A549 (cell line): ENCODE results near the gene PEPD. TPM values are rescaled to one million over a fixed set of nuclear protein-coding genes. Genes with fewer than 3 reads are reported as not detected.

Source experiments
- ATAC-seq, 2 experiments: fragments of 200-7000 bp in 1 of 2; fragments of >200 bp in 1 of 2; cut with Nextera tagmentation in 1 of 2; cut with Tn5 transposase in 1 of 2; 3 replicates each; pipeline versions ENCODE4 v1.8.0 to v1.9.1; 2018 to 2020; ENCODE audit warnings: mild to moderate bottlenecking in 1 of 2, moderate library complexity in 1 of 2
- CTCF ChIA-PET: fragments of 300-600 bp; sonication (Branson Sonifier 250); formaldehyde crosslinking; extraction: SDS; loops from one replicate; lab custom pipeline; 2021; ENCODE audit warnings: antibody characterized with exemption, inconsistent platforms; lab: Yijun Ruan, JAX
- POLR2A ChIA-PET: fragments of 350-600 bp; formaldehyde crosslinking; extraction: SDS; loops from one replicate; lab custom pipeline; 2021; ENCODE audit warnings: antibody characterized with exemption, inconsistent platforms; lab: Yijun Ruan, JAX
- DNase-seq, 2 experiments: peaks; one replicate each; pipeline versions ENCODE4 v3.0.0 to v3.0.0-alpha.2; 2011 to 2016; ENCODE audit warnings: low read depth in 1 of 2, low spot score in 1 of 2
- FAIRE-seq: peaks from 2 replicates; lab custom pipeline; 2011; peaks lifted over from hg19 to GRCh38; lab: Jason Lieb, UNC
- H3K27ac ChIP-seq, 2 experiments: fragments of >200 bp; sonication (Bioruptor Twin); formaldehyde crosslinking; 3 replicates each; pipeline ENCODE4 v1.5.1; 2016 to 2017
- H3K4me1 ChIP-seq: fragments of >200 bp; sonication (Bioruptor Twin); formaldehyde crosslinking; 3 replicates; pipeline ENCODE4 v1.6.1; 2016
- H3K4me2 ChIP-seq: fragments of >200 bp; sonication (Bioruptor Twin); formaldehyde crosslinking; 3 replicates; pipeline ENCODE4 v1.6.1; 2016
- H3K4me3 ChIP-seq: fragments of >200 bp; sonication (Bioruptor Twin); formaldehyde crosslinking; 3 replicates; pipeline ENCODE4 v1.5.1; 2016
- H3K9me3 ChIP-seq: fragments of >200 bp; sonication (Bioruptor Twin); formaldehyde crosslinking; 3 replicates; pipeline ENCODE4 v1.6.1; 2016
- BHLHE40 ChIP-seq: IDR thresholded peaks from 2 replicates; pipeline ENCODE4 v1.6.1; 2012; ENCODE audit warnings: low read depth, low read length, inconsistent platforms
- EP300 ChIP-seq, 2 experiments: fragments of >200 bp; sonication (Bioruptor Twin); formaldehyde crosslinking; IDR thresholded peaks; 2 replicates in 1 of 2; 3 replicates in 1 of 2; pipeline ENCODE4 v1.6.1; 2016 to 2017
- ESRRA ChIP-seq: fragments of 150-350 bp; IDR thresholded peaks from 2 replicates; pipeline ENCODE4 v1.6.1; 2014; ENCODE audit warnings: mild to moderate bottlenecking, low read length, borderline replicate concordance
- FOSB ChIP-seq: fragments of 250-450 bp; sonication (Bioruptor Pico); IDR thresholded peaks from 2 replicates; pipeline ENCODE4 v1.5.0; 2020; ENCODE audit warnings: mild to moderate bottlenecking, moderate library complexity
- FOXS1 ChIP-seq: fragments of 250-450 bp; sonication (Bioruptor Pico); IDR thresholded peaks from 2 replicates; pipeline ENCODE4 v1.5.0; 2020; ENCODE audit warnings: mild to moderate bottlenecking, moderate library complexity
- MAZ ChIP-seq: fragments of 150-350 bp; IDR thresholded peaks from 2 replicates; pipeline ENCODE4 v1.6.1; 2014; ENCODE audit warnings: antibody characterized with exemption, low read depth, low read length, borderline replicate concordance
- MYC ChIP-seq: IDR thresholded peaks from 2 replicates; pipeline ENCODE4 v1.6.1; 2012; ENCODE audit warnings: mild to moderate bottlenecking, inconsistent platforms, low read length, improper control_type of control experiment, borderline replicate concordance
- POLR2A ChIP-seq: IDR thresholded peaks from 2 replicates; pipeline ENCODE4 v1.6.1; 2012; ENCODE audit warnings: mild to moderate bottlenecking, low read length
- RARB ChIP-seq: fragments of 250-450 bp; sonication (Bioruptor Pico); IDR thresholded peaks from 2 replicates; pipeline ENCODE4 v1.8.0; 2021; ENCODE audit warnings: mild to moderate bottlenecking, moderate library complexity
- REST ChIP-seq: fragments of 200-600 bp; sonication (generic); IDR thresholded peaks from 2 replicates; pipeline ENCODE4 v1.6.1; 2016; ENCODE audit warnings: antibody characterized with exemption, mild to moderate bottlenecking, moderate library complexity
- ZC3H11A ChIP-seq: fragments of 450-650 bp; IDR thresholded peaks from 2 replicates; pipeline ENCODE4 v1.6.1; 2014; ENCODE audit warnings: antibody characterized with exemption, mild to moderate bottlenecking
- ZSCAN20 ChIP-seq: fragments of 250-450 bp; sonication (Bioruptor Pico); IDR thresholded peaks from 2 replicates; pipeline ENCODE4 v1.8.0; 2022; ENCODE audit warnings: mild to moderate bottlenecking, moderate library complexity
- WGBS: methylation state at CpG from one replicate; pipeline ENCODE4 v1.1.6; 2017; ENCODE audit errors: missing lambda C conversion rate; 5-methylcytosine and 5-hydroxymethylcytosine counted together
- polyA plus RNA-seq, 4 experiments: library from polyadenylated mRNA; depleted of rRNA in 3 of 4; stranded (reverse); fragments of >200 nt; fragmentation: RNase III in 1 of 4; extraction: RNeasy Plus Mini Kit Qiagen cat#74134 plus additional on column Dnase treatment in 1 of 4; gene quantifications; 2 replicates in 3 of 4; 3 replicates in 1 of 4; pipeline ENCODE4 v1.2.3, GENCODE V29; 2011 to 2017
- TF ChIP-seq, protein P1 (sequence below): IDR thresholded peaks from 2 replicates; pipeline ENCODE4 v1.6.1; 2012; ENCODE audit warnings: low read depth, borderline replicate concordance
- TF ChIP-seq, protein P2 (sequence below): fragments of 450-650 bp; IDR thresholded peaks from 2 replicates; pipeline ENCODE4 v1.6.1; 2014; ENCODE audit warnings: antibody characterized with exemption
- TF ChIP-seq, protein P3 (sequence below): fragments of >200 bp; sonication (Bioruptor Twin); formaldehyde crosslinking; IDR thresholded peaks from 2 replicates; pipeline ENCODE4 v1.6.1; 2016
- TF ChIP-seq, protein P4 (sequence below): fragments of 250-450 bp; sonication (Bioruptor Pico); IDR thresholded peaks from 2 replicates; pipeline ENCODE4 v1.5.0; 2020; ENCODE audit warnings: low read depth, mild to moderate bottlenecking, moderate library complexity

The PEPD gene
- polyA plus RNA-seq, 2 of the 4 experiments (the other 2 are of a cell fraction): 85.5 to 100 TPM

- POLR2A ChIA-PET: interaction anchor here (0.6 kb wide), 1 partner anchor 627 kb away, joined by 4 read pairs; no protein-coding TSS in a partner anchor
- H3K4me2 ChIP-seq: no peak overlapping the region
- no peak for ATAC-seq
- H3K4me1 ChIP-seq: no peaks in the 10 kb centered on the region
- H3K27ac ChIP-seq: no peak overlapping the region
- DNase-seq: no peak
- TF ChIP-seq MAZ: no peak
- TF ChIP-seq, protein P1, sequence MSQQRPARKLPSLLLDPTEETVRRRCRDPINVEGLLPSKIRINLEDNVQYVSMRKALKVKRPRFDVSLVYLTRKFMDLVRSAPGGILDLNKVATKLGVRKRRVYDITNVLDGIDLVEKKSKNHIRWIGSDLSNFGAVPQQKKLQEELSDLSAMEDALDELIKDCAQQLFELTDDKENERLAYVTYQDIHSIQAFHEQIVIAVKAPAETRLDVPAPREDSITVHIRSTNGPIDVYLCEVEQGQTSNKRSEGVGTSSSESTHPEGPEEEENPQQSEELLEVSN: no peak
- TF ChIP-seq EP300 (IDR thresholded peaks at IDR 0.05): no peak
- TF ChIP-seq, protein P2, sequence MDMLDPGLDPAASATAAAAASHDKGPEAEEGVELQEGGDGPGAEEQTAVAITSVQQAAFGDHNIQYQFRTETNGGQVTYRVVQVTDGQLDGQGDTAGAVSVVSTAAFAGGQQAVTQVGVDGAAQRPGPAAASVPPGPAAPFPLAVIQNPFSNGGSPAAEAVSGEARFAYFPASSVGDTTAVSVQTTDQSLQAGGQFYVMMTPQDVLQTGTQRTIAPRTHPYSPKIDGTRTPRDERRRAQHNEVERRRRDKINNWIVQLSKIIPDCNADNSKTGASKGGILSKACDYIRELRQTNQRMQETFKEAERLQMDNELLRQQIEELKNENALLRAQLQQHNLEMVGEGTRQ: no peak
- TF ChIP-seq REST: no peak
- TF ChIP-seq, all 56 proteins: peak for 0
- CTCF ChIA-PET: interaction anchor here (0.9 to 2.2 kb wide), 6 partner anchors 8 to 270 kb away, joined by 3 to 6 read pairs (median 4); no protein-coding TSS in a partner anchor
- H3K9me3 ChIP-seq: no peaks in the 10 kb centered on the region
- WGBS: 84% methylated on average over 7 of the region's 7 CpGs
- FAIRE-seq: no peak
- H3K4me3 ChIP-seq: no peak overlapping the region
Observed at GRCh38 chr19:33508009-33508408, 13.6 kb downstream of the PEPD start.

DNA sequence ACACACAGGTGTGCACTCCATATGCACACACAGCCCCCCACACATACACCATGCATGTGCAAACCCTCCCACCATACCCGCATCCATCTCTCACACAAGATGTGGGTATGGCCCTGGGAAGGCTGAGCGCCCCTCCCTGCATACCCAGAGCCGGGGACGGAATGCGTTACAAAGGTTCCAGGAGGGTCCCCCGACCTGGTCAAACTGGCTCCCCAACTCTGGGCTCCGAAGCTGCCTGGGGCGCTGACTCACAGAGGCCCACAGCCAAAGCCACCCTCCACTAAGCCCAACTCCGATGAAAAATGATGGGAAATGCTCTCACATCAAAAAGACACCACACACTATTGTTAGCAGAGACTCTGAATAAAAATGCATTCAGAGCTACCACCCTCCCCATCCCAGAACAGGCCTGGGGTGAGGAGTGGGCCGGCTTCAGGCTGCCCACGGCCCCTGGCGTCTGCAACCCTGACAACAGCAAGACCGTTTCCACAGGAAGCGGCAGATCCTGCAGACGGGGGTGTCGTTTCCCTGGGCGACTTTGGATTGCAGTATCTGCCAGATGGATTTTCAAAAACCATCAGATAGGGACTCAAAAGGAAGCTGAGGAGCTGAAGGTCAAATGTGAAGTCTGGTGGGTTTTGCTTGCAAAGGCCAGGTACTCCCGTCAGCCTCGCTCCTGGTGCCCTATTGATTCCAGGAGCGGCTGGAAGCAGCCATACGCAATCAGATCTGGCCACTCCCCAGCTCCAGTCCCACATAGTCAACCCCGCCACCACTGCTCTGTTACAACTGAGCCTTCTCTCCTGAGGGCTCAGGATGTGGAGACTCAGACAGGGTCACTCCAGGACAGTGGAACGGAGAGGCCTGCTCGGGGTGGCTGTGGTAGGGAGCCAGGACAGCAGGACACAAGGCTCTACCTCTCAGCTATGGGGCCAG is 14.3 kb downstream of the PEPD start:
- H3K27ac ChIP-seq: no peak overlapping the region
- H3K4me1 ChIP-seq: no peaks in the 10 kb centered on the region
- H3K4me2 ChIP-seq: no peak overlapping the region
- ChIA-PET POLR2A (no interaction called here), CTCF (interaction anchor here (0.9 to 2.2 kb wide), 6 partner anchors 9 to 271 kb away, joined by 3 to 6 read pairs (median 4); no protein-coding TSS in a partner anchor)
- DNase-seq: no peak
- WGBS: 83% methylated on average over 24 of the region's 24 CpGs
- no peak overlapping the region for H3K4me3 ChIP-seq
- TF ChIP-seq, protein P3, sequence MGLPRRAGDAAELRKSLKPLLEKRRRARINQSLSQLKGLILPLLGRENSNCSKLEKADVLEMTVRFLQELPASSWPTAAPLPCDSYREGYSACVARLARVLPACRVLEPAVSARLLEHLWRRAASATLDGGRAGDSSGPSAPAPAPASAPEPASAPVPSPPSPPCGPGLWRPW: no peak
- TF ChIP-seq FOXS1: no peak
- no peak for TF ChIP-seq BHLHE40
- TF ChIP-seq ZC3H11A: no peak
- no peak for TF ChIP-seq MYC
- TF ChIP-seq EP300 (IDR thresholded peaks at IDR 0.05): no peak
- TF ChIP-seq, protein P4, sequence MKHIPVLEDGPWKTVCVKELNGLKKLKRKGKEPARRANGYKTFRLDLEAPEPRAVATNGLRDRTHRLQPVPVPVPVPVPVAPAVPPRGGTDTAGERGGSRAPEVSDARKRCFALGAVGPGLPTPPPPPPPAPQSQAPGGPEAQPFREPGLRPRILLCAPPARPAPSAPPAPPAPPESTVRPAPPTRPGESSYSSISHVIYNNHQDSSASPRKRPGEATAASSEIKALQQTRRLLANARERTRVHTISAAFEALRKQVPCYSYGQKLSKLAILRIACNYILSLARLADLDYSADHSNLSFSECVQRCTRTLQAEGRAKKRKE (CRISPR knock-in tag): no peak
- TF ChIP-seq FOSB (CRISPR knock-in tag): no peak
- no peak for TF ChIP-seq POLR2A
- no peak for TF ChIP-seq ESRRA
- TF ChIP-seq RARB (CRISPR knock-in tag): no peak
- no peak for TF ChIP-seq ZSCAN20
- no peak for ATAC-seq
- no peak for FAIRE-seq
- H3K9me3 ChIP-seq: no peaks in the 10 kb centered on the region
